ENCODE measurements around the gene DRAM2.
"Not testable (repeated sequence)": the region's sequence is repeated elsewhere in the genome, so short reads cannot be mapped to it uniquely, and the experiment has no call there.

Gene DRAM2

GRCh38 chr1:111142356-111142975 lies 2.6 kb upstream of the DRAM2 start:
- no peak for DNase-seq

GRCh38 chr1:111141245-111142220 lies 1.6 kb upstream of the DRAM2 start:
- DNase-seq, result no peak

GRCh38 chr1:111140680-111140967 lies 731 bp upstream of the DRAM2 start:
- no peak for DNase-seq

GRCh38 chr1:111139324-111139955 lies 453 bp downstream of the DRAM2 start:
- peak; percentile 19 to 28 for DNase-seq

- no peak for DNase-seq
Measured at GRCh38 chr1:111133866-111134265, 6.0 kb downstream of the DRAM2 start.

GRCh38 chr1:111131693-111132092 lies 8.2 kb downstream of the DRAM2 start:
- no peak for DNase-seq

DNA sequence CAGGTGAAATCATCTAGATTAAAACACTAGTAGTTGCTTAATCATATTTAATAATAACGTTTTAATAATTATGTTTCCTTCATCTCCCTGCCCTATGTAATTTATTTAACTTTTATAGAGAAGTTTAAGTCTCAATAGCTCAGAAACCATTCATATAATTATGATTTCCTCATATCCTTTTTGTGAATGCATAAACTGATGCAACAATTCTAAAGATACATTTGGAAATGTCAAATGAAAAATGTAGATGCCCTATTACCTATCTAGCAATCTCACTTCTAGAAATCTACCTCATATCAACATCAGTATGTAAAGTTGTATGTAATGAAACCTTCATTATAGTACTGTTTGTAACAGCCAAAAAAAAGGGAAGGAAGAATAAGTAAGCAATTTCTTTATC lies 10.5 kb downstream of the DRAM2 start:
- DNase-seq, result no peak

GRCh38 chr1:111127923-111128643 lies 11.8 kb downstream of the DRAM2 start:
- DNase-seq, result no peak

- DNase-seq, result no peak
Measured at GRCh38 chr1:111126354-111126753, 13.5 kb downstream of the DRAM2 start.

DNA sequence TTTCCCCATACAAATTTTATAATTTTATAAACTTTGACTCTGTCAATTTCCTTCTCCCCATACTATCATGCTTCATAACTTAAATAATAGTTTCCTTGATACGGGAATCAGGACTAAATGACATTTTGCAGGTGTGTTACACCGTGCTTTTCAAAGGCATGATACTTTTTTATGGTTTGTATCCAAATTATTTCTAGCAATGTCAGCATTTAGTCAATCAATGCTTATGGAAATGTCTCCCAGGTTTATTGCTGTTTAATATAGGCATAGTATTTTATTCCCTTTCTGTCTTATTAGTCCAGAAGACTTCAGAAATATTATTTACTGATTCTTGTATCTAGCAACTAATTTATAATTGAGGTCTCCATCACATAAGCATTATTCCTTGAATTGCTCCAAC lies 23.4 kb downstream of the DRAM2 start:
- DNase-seq, result no peak

DNA sequence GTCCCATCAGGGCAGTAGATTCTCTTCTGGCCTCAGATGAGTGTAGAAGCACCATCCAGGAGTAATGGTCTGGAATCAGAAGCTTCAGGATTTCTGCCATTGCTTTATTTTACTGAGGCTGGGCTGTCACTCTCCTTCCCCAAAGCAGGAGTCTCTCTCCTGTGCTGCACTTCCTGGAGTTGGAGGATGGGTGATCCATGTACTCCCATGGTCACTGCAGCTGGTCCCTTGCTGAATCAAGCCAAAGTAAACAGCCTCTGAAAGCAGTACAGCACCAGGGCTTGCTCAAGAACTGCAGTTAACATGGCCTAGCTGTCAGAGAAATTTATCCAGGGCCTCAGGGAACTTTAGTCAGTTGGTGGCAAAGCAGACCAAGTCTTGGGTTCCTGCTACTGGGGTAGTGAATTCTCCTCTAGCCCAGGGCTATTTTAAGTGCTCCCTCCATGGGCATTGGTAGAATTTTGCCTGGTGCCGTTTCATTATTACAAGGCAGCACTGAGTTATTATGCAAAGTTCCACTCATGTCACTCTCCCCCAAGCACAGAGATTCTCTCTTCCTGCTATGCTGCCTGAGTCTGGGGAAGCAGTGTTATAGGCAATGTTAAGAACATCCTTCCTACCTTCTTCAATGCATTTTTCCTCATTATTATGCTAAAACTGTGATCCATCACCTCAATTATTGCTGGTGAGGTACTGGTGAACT lies 29.5 kb downstream of the DRAM2 start:
- DNase-seq, result no peak

GRCh38 chr1:111104981-111105380 lies 34.9 kb downstream of the DRAM2 start:
- no peak for DNase-seq

DNA sequence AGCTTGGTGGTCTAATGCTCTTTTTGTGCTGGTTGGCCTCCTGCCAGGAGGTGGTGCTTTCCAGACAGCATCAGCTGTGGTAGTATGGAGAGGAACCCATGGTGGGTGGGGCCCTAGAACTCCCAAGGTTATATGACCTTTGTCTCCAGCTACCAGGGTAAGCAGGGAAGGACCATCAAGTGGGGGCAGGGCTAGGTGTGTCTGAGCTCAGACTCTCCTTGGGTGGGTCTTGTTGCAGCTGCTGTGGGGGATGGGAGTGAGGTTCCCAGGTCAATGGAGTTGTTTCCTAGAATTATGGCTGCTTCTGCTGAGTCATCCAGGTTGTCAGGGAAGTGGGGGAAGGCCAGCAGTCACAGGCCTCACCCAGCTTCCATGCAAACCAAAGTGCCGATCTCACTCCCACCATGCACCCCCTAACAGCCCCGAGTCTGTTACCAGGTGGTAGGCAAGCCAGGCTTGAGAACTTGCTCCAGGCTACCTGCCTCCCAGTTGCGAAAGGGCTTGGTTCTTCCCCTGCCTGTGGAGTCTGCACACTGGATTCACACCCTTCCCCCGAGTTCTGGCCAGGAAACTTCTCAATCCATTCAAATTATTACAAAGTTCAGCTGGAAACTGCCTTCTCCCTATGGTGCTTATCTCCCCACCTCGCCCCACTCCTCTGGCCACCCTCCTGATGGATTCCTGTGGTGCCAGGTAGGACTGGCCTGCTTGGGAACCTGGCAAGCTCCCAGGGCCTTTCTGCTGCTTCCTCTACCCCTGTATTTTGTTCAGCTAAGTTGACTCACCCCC lies 37.8 kb downstream of the DRAM2 start:
- no peak for DNase-seq

DNA sequence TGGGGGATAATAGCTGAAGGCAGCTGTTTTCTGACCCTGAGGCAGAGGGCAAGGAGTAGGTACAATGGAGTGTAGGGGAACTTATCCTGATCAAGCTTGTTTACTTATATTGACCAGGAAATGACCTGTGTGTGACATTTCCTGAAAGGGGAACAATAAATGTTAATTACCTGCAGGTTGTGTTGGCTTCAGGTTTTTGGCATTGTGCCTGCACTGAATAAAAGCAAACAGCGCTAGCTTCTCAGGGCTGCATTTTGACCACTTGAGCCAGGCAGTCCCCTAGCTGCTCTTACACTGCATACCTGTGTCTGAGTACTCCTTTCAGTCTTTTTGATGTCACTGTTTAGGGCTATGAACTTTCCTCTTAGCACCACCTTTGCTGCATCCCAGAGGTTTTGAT lies 40.6 kb downstream of the DRAM2 start:
- DNase-seq, result no peak

DNA sequence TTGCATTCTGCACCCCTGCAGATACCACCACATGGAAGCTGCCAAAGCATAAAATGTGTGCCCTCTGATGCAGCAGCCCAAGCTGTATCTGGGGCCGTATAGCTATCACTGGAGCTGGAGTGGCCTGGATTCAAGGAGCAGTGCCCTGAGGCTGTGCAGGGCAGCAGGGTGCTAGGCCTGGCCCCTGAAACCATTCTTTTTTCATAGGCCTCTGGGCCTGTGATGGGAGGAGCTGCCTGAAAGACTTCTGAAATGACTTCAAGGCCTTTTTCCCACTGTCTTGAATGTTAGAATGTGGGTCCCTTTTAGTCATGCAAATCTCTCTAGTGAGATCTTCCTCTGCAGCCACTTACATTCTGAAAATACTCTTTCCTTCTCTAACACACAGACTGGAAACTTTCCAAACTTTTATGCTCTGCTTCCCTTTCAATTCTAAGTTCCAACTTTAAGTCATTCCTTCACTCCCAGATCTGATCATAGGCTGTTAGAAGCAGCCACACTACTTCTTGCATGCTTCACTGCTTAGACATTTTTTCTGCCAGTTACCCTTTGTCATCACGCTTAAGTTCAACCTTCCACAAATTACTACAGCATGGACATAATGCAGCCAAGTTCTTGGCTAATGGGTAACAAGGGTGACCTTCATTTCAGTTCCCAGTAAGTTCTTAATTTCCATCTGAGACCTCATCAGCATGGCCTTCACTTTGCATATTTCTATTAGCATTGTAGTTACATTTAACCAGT lies 42.4 kb downstream of the DRAM2 start:
- no peak for DNase-seq

GRCh38 chr1:111095421-111095820 lies 44.5 kb downstream of the DRAM2 start:
- DNase-seq, result not testable (repeated sequence)

DNA sequence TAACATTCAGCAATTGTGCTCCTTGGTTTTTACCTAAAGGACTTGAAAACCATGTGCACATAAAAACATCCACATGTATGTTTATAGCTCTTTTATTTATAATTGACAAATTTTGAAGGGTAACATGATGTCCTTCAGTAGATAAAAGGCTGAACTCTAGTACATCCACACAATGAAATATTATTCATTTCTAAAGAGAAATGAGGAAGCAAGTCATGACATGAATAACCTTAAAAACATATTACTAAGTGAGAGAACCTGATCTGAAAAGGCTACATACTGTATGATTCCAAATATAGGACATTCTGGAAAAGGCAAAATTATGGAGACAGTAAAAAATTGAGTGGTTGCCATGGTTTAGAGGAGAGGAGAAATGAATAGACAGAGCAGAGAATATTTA lies 50.3 kb downstream of the DRAM2 start:
- no peak for DNase-seq

DNA sequence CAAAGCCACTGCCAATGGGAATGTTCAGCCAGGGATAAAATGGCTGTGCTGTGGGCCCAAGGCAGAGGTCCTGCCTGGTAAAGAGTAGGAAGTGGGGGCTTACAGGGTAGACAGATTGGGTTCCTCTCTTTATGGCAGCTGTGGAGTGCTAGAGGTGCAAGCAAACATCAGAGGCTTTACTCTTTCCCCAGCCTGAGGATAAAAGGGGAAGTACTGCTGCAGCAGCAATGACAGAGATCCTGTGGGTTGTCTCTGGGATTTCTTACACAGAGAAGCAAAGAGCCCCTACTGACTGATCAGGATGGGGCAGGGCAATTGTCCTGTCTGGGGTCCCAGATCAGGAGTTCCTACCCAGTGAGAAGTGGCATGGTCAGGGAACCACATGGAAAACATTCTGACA lies 54.2 kb downstream of the DRAM2 start:
- DNase-seq, result no peak

- DNase-seq, result no peak
Measured at GRCh38 chr1:111084999-111085398, 54.9 kb downstream of the DRAM2 start.

GRCh38 chr1:111082421-111083203 lies 57.3 kb downstream of the DRAM2 start:
- DNase-seq, result no peak

All from stimulated activated CD4-positive, alpha-beta T cell treated with anti-CD3 and anti-CD28 coated beads, Interleukin-2, amount 100 ng/mL, for 48 hours (primary cell).